GM18907 (cell line): ENCODE data around the gene AFDN.

ENCODE experiments used
- ATAC-seq: cut with Tn5 transposase; IDR thresholded peaks from one replicate; pipeline ENCODE4 v1.9.1; 2021; ENCODE audit warnings: mild to moderate bottlenecking, moderate library complexity; ENCODE audit not compliant: unreplicated experiment

AFDN gene

DNA sequence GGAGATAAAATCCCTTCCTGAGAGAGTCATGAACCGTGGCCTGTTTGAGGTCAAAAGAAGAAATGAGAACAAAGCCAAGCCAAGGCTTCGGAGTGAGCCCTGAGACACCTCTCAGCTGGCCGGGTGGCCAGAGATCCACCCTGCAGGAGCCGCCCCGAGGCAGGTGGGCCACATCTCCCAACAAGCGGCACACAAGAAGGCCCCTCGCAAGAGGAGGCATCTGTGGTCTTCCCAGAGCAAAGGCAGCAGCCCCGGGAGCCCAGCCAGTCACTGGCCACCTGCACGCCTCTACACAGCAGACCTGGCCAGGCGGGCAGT is 30.9 kb upstream of the AFDN start:
- ATAC-seq = no peak

DNA sequence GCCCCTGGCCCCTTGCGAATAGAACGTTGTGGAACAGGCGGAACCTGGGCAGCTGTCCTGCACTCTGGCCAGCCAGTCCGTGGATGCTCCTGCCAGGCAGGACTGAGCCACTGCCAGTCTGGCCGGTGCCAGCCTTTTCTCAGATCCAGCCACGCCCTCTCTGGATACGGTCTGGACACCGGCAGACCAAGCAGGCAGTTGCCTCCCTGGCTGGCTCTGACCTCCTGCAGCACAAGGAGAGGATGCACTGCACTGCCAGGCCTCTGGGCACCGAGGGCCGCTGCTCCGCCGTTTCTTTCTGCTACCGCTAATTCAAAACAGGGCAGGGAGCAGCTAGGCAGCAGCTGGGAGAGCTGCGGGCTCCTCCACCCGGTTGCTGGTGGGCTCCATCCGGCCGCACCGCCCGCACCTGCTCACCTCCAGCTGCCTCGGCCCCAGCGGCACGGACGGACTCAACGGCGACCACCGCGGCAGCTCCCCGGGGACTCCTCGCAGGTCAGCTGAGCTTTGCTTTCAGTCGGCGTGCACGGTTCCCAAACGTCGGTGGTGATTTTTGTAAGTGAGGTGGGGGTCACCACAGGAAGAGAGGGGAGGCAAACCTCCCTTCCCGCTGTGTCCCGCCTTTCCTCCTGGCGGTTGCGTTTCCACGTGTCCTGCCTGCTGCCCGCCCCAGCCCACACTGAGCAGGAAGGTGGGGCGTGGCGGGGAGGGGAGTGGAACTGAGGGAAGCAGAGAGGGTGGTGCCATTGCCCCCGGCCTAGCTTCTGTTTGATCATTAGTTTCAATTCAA is 30.3 kb upstream of the AFDN start:
- no peak for ATAC-seq

DNA sequence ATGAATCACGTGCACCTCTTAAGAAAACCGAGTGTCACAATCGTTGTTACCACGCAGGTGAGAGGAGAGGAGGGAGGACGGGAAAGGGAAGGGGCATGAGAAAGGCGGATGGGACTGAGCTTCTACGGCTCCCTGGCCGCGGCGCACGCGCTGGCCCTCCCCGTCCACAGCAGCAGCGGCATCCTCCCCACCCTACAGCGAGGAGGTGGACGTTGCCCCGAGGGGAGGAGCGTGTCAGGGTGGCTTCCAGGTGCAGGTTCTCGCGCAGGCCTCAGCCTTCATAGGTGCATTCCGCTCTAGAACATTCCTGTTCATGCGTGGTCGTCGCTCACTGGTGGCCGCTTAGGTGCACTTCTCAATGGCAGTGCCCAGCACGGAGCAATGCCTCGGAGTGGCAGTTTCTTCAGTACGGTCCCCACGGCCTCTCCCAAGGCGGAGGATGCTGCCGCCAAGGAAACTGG is 29.7 kb upstream of the AFDN start:
- no peak for ATAC-seq

DNA sequence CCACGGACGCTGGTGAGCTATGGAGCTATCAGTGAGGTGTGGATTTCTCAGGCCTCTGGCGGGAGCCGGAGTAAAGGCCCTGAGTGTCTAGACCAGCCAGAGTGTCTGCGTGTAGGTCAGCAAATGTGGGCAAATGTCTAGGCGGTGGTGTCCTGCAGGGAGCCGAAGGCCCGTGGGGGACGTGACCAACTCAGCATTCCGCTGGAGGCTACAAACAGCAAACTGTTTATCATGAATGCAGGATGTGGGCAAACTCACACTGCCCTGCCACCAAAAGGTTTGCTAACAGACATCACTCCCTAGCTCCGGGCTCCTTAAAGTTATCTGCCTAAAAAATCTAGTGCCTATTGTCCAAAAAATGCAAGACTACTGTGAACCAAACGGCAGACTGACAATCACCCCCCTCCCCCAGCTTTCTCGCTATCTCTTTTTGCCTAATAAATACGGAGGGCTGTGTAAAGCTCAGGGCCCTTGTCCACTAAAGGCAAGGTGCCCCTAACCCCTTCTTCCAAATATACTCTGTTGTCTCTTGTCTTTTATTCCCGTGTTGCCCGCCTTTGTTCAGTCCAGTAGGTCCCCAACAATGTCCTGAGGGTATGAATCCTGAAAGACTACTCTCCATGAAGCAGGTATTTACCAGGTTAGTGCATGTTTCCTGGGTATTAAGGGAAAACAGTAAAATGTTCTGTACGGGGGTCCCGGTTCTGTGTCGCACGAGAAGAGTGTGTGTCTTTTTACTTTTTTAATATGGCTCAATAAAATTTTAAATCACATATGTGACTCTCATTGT is 29.0 kb upstream of the AFDN start:
- no peak for ATAC-seq

DNA sequence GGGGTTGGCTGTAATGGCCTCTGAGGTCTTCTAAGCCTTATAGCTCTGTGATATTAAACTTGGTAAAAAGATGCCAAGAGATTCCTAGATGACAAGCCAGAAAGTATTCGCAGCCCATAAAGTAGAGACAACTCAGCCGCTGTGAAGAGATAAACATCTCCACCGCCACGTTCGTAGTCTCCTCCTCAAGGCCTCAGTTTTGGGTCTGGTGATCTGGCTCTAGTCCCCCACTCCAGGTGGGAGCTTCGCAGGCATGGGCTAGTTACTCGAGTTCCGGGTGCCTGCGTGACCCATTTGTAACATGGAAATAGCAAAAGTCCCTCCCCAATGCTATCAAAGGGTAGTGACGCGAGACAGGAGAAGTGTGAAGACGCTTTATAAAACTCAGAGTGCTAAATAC is 28.3 kb upstream of the AFDN start:
- no peak for ATAC-seq

DNA sequence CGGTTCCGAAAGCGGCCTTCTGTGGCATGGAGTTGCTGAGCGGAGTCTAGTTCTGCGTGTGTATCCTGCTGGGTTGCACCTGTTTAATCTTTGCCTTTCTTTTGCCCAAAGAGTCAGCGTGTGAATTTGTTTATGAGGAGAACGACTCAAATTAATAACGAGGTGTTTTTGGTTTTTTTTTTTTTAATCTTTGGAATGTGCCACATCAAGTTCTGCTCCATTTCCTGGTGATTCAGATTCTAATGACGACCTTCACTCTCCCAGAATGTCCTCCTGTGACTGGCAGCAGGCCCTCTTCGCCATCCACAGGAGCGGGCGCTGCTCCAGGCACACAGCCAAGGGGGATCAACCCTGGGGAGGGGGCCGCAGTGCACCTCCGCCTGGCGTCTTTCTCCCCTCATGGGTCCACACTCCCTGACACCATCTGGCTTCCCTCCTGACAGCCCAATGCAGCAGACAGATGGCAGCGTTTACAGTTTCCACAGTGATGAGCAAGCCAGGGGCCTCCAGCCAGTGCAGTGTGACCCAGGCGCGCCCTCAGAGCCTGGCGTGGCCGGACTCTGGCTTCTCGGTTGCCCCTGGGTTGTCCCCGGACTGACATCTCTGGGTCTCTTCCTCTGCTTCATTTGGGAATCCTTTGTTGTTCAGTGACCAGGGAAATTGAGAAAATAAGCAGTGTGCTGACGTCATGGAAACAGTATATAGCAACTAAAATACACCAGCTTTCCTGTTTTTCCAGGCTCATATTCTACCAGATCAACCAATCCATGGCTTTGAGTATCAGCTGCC is 27.5 kb upstream of the AFDN start:
- no peak for ATAC-seq

DNA sequence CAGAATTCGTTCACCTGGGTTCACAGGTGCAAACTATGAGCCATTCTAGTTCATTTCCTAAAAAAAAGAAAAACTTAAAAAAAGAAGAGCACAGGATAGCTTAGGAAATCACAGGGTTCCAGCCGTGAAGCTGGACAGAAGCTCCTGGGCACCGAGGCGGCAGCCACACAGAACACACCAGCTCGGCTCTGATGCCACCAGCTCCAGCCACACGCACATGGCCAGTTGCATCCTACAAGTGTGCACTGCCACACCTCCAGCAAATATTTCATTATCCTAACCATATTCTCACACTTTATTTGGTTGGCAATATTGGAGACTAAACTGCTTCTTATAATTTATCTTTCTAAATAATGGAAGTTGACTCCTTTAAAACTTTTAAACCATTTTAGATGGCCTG is 26.2 kb upstream of the AFDN start:
- ATAC-seq = no peak

DNA sequence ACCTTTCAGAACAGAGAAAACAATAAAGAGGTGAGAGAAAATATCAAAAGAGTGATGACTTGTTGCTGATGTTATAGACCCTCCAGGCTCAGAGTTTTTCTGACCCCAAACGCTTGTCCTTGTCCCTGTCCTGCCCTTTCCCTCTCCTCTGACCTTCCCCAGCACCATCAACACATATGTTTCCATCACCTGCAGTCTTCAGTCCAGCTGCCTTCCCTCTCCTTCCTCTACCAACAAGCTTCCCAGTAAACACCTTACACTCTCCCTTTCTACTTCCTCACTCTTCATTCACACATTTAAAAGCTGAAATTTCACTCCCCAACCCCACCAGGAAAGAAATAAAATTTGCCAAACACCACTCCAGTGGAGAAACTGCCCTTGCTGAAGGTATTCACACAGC is 25.4 kb upstream of the AFDN start:
- ATAC-seq = no peak

DNA sequence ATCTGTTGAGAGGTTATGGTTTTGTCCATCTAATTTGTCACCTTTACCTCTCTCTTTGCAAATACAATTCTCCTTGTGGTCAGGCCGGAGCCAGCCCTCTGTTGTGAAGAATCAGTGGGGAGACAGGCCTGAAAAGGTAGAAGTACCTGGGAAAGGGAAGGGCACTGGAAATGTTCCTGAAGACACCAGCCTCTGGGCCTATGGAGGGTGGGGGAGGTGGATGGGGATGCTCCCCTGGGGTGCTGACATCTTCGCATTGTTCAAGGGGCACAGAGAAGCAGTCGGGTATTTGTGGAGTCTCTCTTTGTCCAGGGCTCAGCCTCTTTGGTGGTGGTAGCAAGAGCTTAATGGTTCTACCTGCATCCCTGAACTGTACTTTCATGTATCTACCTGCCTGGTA is 24.4 kb upstream of the AFDN start:
- ATAC-seq = no peak

DNA sequence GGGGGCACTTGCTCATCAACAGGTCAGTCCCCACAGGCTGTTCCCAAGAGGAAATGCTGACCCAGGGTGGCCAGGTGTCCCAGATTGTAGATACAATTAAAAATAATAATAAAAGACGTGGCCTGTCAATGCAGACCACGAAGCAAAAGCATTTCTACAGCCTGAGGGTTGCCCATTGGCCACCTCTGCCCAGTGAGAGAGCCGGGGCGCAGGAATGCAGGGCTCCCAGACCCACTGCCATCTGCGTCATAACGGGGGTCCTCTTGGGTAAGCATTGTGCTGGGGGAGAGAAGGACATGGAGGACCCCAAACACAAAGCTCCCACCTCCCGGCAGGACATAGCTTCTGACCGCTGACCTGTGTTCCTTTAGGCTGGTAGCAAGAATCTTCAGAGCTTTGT is 22.9 kb upstream of the AFDN start:
- ATAC-seq = no peak

DNA sequence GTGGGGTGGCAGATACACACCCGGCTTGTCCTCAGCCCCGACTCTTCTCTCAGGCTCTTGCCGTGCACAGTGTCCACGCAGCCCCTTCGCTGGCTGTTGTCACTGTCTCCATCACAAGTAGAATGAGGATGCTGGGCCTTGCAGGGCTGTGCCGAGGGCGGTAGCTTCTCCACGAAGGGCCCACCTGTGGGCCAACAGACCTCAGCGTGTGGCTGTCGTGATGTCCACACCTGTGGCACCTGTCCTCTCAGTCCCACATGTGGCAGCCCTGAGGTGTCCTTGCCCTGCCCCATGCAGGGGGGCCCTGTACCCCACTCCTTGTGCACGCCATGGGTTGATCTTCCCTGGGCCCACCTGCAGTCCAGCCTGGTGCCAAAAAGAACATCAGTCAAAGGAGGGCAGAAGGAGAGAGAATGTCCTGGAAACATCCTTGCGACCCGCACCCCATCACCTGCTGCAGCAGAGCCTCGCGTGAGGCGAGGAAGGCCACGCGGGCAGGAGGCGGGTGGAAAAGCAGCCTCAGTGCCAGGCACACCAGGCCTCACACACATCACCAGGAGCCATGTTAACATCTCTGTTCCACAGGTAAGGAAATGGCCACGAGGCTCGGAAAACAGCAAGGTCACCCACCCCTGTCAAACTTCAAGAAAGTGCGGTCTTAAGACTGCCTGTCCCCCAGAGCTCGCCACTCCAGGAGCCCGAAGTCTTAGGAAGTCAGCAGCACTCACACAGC is 22.3 kb upstream of the AFDN start:
- no peak for ATAC-seq

DNA sequence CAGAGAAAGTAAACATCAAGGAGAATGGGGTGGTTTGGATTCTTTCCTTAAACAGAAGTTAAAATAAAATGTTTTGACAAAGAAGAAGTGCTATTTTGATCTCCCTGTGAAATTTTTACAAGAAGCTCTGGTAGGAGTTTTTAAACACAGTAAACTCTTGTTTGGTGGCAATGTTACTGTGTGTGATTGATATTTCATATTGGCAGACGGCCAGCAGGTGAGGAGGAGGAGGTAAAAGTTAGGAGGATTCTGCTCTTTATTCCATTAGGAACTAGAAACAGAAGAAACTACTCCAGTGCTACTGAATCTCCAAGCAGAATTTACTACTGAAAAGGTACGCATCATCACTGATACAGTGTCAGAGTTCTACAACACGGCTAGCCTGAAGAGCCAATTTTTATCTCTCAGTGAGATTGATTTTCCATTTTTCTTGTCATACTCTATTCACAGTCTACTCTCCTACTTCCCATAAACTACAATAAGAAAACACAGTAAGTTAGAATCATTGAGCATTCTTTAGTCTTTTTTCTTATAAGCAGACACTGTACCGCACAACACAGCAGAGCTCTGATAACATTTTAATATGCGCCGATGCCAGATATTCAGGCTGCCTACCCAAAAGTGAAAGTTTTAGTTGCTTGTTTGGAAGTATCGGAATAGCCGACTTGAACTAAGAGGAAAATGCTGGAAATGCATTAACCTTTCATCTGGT is 21.2 kb upstream of the AFDN start:
- ATAC-seq = no peak

DNA sequence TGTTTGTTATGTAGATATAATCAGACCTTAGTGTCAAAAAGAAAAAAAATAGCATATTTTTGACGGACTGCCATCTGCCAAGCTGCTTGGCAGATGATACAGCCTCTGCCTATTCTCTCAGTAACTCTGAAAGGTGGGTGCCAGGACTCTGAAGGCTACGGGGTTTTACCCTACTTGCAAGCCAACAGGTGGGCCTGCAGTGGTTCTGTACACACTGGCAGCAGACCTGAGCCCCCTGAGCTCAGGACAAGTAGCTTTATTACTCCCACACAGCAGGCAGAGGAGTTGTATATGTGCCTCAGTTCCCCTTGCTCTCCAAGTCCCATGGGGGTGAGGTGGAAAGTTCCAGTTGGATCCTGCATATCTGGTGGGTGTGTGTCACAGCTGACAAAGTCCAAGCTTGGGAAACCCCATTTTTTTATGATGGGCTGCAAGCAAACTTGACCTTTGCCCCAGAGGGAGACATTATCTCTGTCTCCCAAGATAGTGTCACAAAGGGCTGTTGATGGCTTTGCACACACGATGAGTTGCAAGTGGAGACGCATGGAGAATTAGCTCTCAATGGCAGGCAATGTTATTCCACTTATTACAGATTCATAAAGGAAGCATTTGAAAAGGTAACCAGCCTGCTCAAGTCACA is 20.5 kb upstream of the AFDN start:
- no peak for ATAC-seq

DNA sequence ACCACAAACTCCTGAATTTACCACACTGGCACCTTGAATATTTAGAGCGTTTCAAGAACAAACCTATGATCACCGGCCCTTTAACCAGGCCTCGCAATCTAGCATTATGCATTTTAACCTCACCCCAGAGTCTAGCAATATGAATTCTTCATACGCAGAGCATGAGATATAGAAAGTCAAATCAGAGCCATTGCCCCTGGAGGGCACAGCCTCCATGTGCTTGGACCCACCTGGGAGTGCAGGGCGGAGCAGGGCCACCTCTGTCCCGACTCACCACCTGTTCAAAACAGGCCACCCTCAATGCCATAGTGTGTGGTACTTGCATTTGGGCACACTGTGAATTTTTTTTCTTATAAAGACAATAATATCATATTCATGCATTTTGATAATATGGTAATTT is 19.5 kb upstream of the AFDN start:
- no peak for ATAC-seq

DNA sequence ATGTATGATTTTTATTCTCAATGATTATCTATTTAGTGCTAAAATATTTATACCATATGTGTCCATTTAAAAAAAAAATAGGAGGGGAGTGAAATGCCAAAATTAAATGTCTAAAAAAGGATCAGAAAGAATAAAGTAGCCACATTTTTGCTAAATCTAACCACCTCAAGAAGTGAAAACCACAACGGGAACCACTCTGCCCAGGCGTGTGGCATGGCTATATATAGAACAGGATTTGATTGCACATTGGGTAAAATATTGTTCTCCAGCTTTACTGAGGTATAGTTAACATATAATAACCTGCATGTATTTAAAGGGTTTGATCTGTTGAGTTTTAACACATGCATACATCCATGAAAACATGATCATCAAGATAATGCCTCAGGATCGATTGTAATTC is 19.0 kb upstream of the AFDN start:
- no peak for ATAC-seq

DNA sequence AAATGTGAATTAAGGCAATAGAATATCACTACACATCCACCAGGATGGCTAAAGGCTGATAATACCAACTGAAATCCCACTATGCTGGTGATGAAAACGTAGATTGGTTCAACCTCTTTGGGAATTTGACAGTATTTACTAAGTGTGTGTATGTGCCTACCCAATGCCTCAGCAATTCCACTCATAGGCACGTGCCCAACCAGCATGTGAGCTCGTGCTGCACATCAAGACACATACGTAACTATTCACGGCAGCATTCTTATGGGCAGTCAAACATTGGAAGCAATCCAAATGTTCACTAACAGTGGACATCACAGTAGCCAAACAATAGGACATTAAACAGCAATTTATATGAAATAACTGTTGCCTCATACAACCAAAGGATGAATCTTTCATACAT is 15.7 kb upstream of the AFDN start:
- no peak for ATAC-seq

DNA sequence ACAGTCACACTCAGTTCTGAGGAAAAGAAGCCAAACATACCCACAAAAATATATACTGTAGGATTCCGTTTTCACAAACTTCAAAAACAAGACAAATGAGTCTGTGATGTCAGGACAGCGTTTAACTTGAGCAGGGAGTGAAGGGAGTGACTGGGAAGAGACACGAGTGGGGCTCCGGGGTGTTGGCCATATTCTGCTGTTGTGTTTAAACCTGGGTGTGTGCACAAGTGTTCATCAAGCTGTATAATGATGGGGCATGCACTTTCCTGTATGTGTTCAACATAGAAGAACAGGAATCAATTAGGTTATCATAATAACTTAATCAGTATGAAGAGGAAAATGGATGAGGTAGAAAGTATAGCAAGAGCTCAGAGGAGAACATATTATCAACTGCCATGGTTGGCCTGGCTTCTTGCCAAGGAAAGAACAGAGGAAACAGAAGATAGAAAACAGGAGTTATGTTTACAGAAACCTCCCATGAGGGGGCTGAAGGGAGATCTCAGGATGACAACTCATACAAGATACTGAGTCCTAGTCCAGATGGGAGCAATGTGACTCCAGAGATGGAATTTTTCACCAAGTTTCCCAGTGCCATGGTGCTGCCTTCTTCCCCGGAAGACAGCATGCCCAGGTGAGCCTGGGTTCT is 15.1 kb upstream of the AFDN start:
- ATAC-seq = no peak

DNA sequence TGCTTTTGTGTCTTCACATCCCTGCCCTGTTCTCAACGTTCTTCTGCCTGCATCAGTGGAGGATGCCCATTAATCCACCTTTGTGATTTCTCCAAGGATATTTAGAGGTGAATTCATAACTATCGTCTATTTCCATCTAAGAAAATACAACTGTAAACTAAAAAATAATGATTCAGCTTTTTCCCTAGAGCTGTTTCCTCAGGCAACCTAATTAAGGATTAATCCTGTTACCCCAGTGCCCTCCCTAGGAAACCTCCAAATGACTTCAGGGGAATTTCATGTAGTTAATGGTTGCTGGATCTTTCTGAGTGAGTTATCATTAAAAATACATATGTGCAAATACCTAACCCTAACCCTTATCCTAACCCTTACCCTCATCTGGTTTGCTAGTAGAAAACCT is 14.6 kb upstream of the AFDN start:
- ATAC-seq = no peak

DNA sequence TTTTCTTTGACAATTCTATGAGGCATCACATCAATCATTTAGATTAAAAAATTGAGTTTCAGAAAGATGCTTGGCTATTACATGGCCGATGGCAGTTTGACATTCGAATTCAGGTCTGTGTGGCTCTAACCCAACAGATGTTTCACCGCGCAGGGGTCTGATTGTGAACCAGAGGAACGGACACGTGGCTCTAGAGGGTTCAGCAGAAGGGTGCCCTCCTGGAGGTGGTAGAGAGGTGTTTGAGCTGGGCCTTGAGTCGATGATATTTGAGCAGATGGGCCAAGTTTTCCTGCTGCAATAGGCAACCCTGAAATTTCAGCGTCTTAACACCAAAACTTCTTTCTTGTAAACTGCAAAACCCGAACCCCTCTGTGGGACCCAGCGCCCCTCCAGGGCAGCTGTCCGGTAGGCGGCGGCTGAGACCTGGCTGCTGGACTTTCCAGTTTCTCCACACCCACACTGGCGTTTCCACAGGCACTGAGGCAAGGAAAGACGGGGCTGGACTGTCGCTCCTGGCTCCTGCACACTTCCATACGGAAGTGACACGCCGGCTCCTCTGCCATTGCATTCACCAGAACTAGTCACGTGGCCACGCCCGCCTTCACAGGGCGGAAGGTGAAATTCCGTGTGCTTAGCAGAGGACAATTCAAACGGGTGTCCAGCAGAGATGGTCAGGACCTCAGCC is 11.3 kb upstream of the AFDN start:
- no peak for ATAC-seq
